HepG2 (cell line): ENCODE data around the gene OR2T2. TPM values are rescaled to one million over a fixed set of nuclear protein-coding genes. Genes with fewer than 3 reads are reported as not detected.
A peak's percentile ranks its signal among the peaks of the same experiment; 100 is the strongest.

Source experiments
- ATAC-seq: fragments of 200-7000 bp; cut with Tn5 transposase; 3 replicates; pipeline ENCODE4 v1.9.1; 2020; ENCODE audit warnings: mild to moderate bottlenecking, moderate library complexity
- BruUV-seq: library from RNA; stranded (reverse); fragments of 400-500 nt; replicated peaks from 2 replicates; lab custom pipeline; 2021; lab: Mats Ljungman, UMichigan
- CTCF ChIA-PET: fragments of 300-600 bp; formaldehyde crosslinking; extraction: SDS; loops from one replicate; lab custom pipeline; 2021; ENCODE audit warnings: low total read pairs, inconsistent platforms, low intra/inter-chr PET ratio; lab: Yijun Ruan, JAX
- POLR2A ChIA-PET: fragments of 350-600 bp; sonication (Branson Sonifier 250); formaldehyde crosslinking; loops from one replicate; lab custom pipeline; 2020; ENCODE audit warnings: antibody characterized with exemption, inconsistent platforms; lab: Yijun Ruan, JAX
- DNase-seq: peaks from one replicate; pipeline ENCODE4 v3.0.0-alpha.2; 2015; ENCODE audit warnings: low spot score
- FAIRE-seq: peaks from 3 replicates; lab custom pipeline; 2011; peaks lifted over from hg19 to GRCh38; lab: Jason Lieb, UNC
- H2AFZ ChIP-seq: one replicate; pipeline ENCODE4 v1.6.1; 2011; ENCODE audit warnings: low read length, inconsistent platforms
- H3K27ac ChIP-seq: fragments of 300-600 bp; 3 replicates; pipeline ENCODE4 v1.8.0; 2011; ENCODE audit warnings: mixed run types, mild to moderate bottlenecking, mixed read lengths, low read length, inconsistent platforms; ENCODE audit not compliant: insufficient read depth; ENCODE audit errors: extremely low read length
- H3K27me3 ChIP-seq, 2 experiments: fragments of 200-600 bp in 1 of 2; 2 replicates in 1 of 2; 3 replicates in 1 of 2; pipeline versions ENCODE4 v1.6.0 to v1.8.0; 2011; ENCODE audit warnings: low read length in 2 of 2, mild to moderate bottlenecking in 2 of 2, moderate library complexity in 2 of 2, inconsistent platforms in 1 of 2; ENCODE audit not compliant: insufficient read depth in 2 of 2, control insufficient read depth in 1 of 2
- H3K36me3 ChIP-seq, 2 experiments: fragments of 200-600 bp in 1 of 2; replicated peaks in 1 of 2; 2 replicates in 1 of 2; 3 replicates in 1 of 2; pipeline versions ENCODE4 v1.5.1 to v1.8.0; 2011; ENCODE audit warnings: low read length in 2 of 2, inconsistent platforms in 1 of 2; ENCODE audit not compliant: insufficient read depth in 2 of 2, control insufficient read depth in 1 of 2
- H3K4me1 ChIP-seq: 2 replicates; pipeline ENCODE4 v1.5.1; 2012; ENCODE audit warnings: low read length, inconsistent platforms; ENCODE audit not compliant: insufficient read depth
- H3K4me2 ChIP-seq: 2 replicates; pipeline ENCODE4 v1.6.0; 2011; ENCODE audit warnings: low read depth, low read length, inconsistent platforms
- H3K4me3 ChIP-seq, 3 experiments: fragments of 200-600 bp in 1 of 3; sonication (generic), shearing (Covaris generic) in 1 of 3; replicated peaks in 1 of 3; 2 replicates each; pipeline ENCODE4 v1.5.1; 2011 to 2016; ENCODE audit warnings: low read length in 3 of 3, inconsistent platforms in 2 of 3, low read depth in 2 of 3, mild to moderate bottlenecking in 2 of 3, control low read depth in 1 of 3, mixed read lengths in 1 of 3; ENCODE audit not compliant: insufficient read depth in 1 of 3
- H3K79me2 ChIP-seq: one replicate; pipeline ENCODE4 v1.6.1; 2011; ENCODE audit warnings: low read length, inconsistent platforms; ENCODE audit not compliant: insufficient read depth
- H3K9ac ChIP-seq: 2 replicates; pipeline ENCODE4 v1.6.0; 2011; ENCODE audit warnings: mild to moderate bottlenecking, low read depth, low read length, inconsistent platforms; ENCODE audit not compliant: insufficient read depth
- H3K9me3 ChIP-seq: 2 replicates; pipeline ENCODE4 v1.5.1; 2012; ENCODE audit warnings: mild to moderate bottlenecking, low read length
- H4K20me1 ChIP-seq: 2 replicates; pipeline ENCODE4 v1.6.0; 2011; ENCODE audit warnings: inconsistent platforms, mild to moderate bottlenecking, low read length, moderate library complexity; ENCODE audit not compliant: insufficient read depth
- ARHGAP35 ChIP-seq: sonication (generic); formaldehyde crosslinking; IDR thresholded peaks from 2 replicates; pipeline ENCODE4 v1.9.0; 2022; ENCODE audit warnings: mild to moderate bottlenecking, inconsistent platforms, moderate library complexity, missing genetic modification reagents, borderline replicate concordance
- JUN ChIP-seq: sonication (generic); formaldehyde crosslinking; IDR thresholded peaks from 2 replicates; pipeline ENCODE4 v1.4.0; 2020; ENCODE audit warnings: mild to moderate bottlenecking, missing genetic modification reagents
- NCOA5 ChIP-seq: sonication (generic); formaldehyde crosslinking; IDR thresholded peaks from 2 replicates; pipeline ENCODE4 v1.4.0; 2020; ENCODE audit warnings: missing genetic modification reagents
- RFX5 ChIP-seq: IDR thresholded peaks from 2 replicates; pipeline ENCODE4 v1.6.1; 2011; ENCODE audit warnings: low read depth, low read length, improper control_type of control experiment
- ZMYM2 ChIP-seq: sonication (generic); formaldehyde crosslinking; IDR thresholded peaks from 2 replicates; pipeline ENCODE4 v1.8.0; 2022; ENCODE audit warnings: mild to moderate bottlenecking, missing genetic modification reagents
- ZNF234 ChIP-seq: sonication (generic); formaldehyde crosslinking; conservative IDR thresholded peaks from 2 replicates; pipeline ENCODE4 v1.5.1; 2020; ENCODE audit warnings: mild to moderate bottlenecking, missing genetic modification reagents
- ZNF251 ChIP-seq: sonication (generic); formaldehyde crosslinking; IDR thresholded peaks from 2 replicates; pipeline ENCODE4 v1.9.0; 2021; ENCODE audit warnings: mild to moderate bottlenecking, missing genetic modification reagents
- ZNF292 ChIP-seq: sonication (generic); formaldehyde crosslinking; IDR thresholded peaks from 2 replicates; pipeline ENCODE4 v1.8.1; 2022; ENCODE audit warnings: mild to moderate bottlenecking, low read depth, missing genetic modification reagents, borderline replicate concordance
- ZNF878 ChIP-seq: sonication (generic); formaldehyde crosslinking; IDR thresholded peaks from 2 replicates; pipeline ENCODE4 v1.8.1; 2023; ENCODE audit warnings: mild to moderate bottlenecking, missing genetic modification reagents, moderate library complexity
- WGBS: methylation state at CpG from one replicate; pipeline ENCODE4 v1.1.6; 2017; ENCODE audit warnings: low lambda C conversion rate; 5-methylcytosine and 5-hydroxymethylcytosine counted together
- in situ Hi-C: cut with HindIII; loops from 2 replicates; pipeline ENCODE4 v1.10.0; 2017; ENCODE audit warnings: low pct_unique_long_range_greater_than_20kb; ENCODE audit not compliant: extremely low pct_ligation_motif_present
- intact Hi-C: fragments of 100-400 bp; cut with micrococcal nuclease; formaldehyde crosslinking; loops from one replicate; pipeline ENCODE4 v1.10.0; 2022; ENCODE audit not compliant: unreplicated experiment
- polyA plus RNA-seq, 8 experiments: library from polyadenylated mRNA; depleted of rRNA in 3 of 8; stranded (reverse) in 7 of 8; unstranded in 1 of 8; fragments of >200 nt; fragmentation: Illumina TruSeq in 4 of 8; extraction: Trizol in 4 of 8; gene quantifications; 2 replicates each; pipeline versions ENCODE4 v1.2.1 to v1.2.3, GENCODE V29; 2011 to 2016; ENCODE audit warnings: low read depth in 4 of 8, missing spikeins in 1 of 8, mixed read lengths in 1 of 8; ENCODE audit not compliant: insufficient read depth in 1 of 8
- total RNA-seq, 5 experiments: library from RNA; depleted of rRNA; stranded (reverse); fragments of >200 nt; fragmentation: Illumina TruSeq; extraction: Trizol; gene quantifications; 2 replicates each; pipeline ENCODE4 v1.2.3, GENCODE V29; 2016; ENCODE audit warnings: low read depth in 1 of 5
- TF ChIP-seq, protein P1 (sequence below): sonication (generic); formaldehyde crosslinking; IDR thresholded peaks from 2 replicates; pipeline ENCODE4 v1.4.0; 2020; ENCODE audit warnings: missing genetic modification reagents
- TF ChIP-seq, protein P2 (sequence below): sonication (generic); formaldehyde crosslinking; IDR thresholded peaks from 2 replicates; pipeline ENCODE4; 2020; ENCODE audit warnings: missing genetic modification reagents, mild to moderate bottlenecking, borderline replicate concordance
- TF ChIP-seq, protein P3 (sequence below): conservative IDR thresholded peaks from 2 replicates; pipeline ENCODE4 v1.6.1; 2018; ENCODE audit warnings: missing genetic modification reagents

Gene OR2T2
- total and polyA plus RNA-seq, 2 of the 13 experiments (the other 11 are each of a cell fraction or from before 2014, with no cell fraction given) = not detected

DNA sequence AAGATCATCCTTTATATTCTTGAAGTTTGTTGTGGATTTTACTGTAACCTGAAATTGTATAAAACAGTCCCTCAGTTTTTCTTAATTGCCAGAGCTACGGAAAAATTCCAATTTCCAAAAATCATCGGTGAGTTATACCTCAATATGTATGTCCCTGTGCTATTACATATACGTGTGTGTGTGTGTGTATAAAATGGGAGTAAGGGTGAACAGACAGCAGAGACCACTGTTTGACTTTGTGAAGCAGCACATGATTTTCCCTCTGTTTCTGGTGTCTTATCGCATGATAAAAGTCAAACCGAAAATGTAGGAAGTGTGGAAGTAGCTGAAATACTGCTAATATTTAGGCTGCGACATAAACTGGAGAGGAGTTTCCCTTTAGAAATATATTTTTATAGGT, 41.4 kb upstream of the OR2T2 start:
- Histone ChIP-seq H3K36me3 (no peaks in the 10 kb centered on the region), H3K4me3 (no peak overlapping the region), H3K79me2 (no peaks in the 10 kb centered on the region), H3K4me1 (no peaks in the 10 kb centered on the region), H3K27me3 (no peaks in the 10 kb centered on the region), H4K20me1 (no peaks in the 10 kb centered on the region), H3K4me2 (no peak overlapping the region), H3K27ac (no peak overlapping the region), H3K9me3 (peaks cover 23% of the 10 kb centered on the region), H3K9ac (no peak overlapping the region), H2AFZ (no peak overlapping the region)
- ChIA-PET POLR2A (no interaction called here), CTCF (interaction anchor here (1.1 kb wide), 1 partner anchor 403 kb away, joined by 3 read pairs; no protein-coding TSS in a partner anchor)
- BruUV-seq = no TSS peak
- ATAC-seq (no peak), DNase-seq (no peak), FAIRE-seq (peak; percentile 72)
- 66% methylated on average over 6 of the region's 6 CpGs for WGBS
- in situ Hi-C loops = no loop called here
- intact Hi-C loops = no loop called here
- no peak for TF ChIP-seq ZMYM2 (CRISPR knock-in tag)
- TF ChIP-seq, protein P1, sequence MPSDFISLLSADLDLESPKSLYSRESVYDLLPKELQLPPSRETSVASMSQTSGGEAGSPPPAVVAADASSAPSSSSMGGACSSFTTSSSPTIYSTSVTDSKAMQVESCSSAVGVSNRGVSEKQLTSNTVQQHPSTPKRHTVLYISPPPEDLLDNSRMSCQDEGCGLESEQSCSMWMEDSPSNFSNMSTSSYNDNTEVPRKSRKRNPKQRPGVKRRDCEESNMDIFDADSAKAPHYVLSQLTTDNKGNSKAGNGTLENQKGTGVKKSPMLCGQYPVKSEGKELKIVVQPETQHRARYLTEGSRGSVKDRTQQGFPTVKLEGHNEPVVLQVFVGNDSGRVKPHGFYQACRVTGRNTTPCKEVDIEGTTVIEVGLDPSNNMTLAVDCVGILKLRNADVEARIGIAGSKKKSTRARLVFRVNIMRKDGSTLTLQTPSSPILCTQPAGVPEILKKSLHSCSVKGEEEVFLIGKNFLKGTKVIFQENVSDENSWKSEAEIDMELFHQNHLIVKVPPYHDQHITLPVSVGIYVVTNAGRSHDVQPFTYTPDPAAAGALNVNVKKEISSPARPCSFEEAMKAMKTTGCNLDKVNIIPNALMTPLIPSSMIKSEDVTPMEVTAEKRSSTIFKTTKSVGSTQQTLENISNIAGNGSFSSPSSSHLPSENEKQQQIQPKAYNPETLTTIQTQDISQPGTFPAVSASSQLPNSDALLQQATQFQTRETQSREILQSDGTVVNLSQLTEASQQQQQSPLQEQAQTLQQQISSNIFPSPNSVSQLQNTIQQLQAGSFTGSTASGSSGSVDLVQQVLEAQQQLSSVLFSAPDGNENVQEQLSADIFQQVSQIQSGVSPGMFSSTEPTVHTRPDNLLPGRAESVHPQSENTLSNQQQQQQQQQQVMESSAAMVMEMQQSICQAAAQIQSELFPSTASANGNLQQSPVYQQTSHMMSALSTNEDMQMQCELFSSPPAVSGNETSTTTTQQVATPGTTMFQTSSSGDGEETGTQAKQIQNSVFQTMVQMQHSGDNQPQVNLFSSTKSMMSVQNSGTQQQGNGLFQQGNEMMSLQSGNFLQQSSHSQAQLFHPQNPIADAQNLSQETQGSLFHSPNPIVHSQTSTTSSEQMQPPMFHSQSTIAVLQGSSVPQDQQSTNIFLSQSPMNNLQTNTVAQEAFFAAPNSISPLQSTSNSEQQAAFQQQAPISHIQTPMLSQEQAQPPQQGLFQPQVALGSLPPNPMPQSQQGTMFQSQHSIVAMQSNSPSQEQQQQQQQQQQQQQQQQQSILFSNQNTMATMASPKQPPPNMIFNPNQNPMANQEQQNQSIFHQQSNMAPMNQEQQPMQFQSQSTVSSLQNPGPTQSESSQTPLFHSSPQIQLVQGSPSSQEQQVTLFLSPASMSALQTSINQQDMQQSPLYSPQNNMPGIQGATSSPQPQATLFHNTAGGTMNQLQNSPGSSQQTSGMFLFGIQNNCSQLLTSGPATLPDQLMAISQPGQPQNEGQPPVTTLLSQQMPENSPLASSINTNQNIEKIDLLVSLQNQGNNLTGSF = no peak
- TF ChIP-seq, protein P2, sequence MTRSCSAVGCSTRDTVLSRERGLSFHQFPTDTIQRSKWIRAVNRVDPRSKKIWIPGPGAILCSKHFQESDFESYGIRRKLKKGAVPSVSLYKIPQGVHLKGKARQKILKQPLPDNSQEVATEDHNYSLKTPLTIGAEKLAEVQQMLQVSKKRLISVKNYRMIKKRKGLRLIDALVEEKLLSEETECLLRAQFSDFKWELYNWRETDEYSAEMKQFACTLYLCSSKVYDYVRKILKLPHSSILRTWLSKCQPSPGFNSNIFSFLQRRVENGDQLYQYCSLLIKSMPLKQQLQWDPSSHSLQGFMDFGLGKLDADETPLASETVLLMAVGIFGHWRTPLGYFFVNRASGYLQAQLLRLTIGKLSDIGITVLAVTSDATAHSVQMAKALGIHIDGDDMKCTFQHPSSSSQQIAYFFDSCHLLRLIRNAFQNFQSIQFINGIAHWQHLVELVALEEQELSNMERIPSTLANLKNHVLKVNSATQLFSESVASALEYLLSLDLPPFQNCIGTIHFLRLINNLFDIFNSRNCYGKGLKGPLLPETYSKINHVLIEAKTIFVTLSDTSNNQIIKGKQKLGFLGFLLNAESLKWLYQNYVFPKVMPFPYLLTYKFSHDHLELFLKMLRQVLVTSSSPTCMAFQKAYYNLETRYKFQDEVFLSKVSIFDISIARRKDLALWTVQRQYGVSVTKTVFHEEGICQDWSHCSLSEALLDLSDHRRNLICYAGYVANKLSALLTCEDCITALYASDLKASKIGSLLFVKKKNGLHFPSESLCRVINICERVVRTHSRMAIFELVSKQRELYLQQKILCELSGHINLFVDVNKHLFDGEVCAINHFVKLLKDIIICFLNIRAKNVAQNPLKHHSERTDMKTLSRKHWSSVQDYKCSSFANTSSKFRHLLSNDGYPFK = no peak
- TF ChIP-seq ZNF234 (CRISPR knock-in tag) = no peak
- TF ChIP-seq ZNF292 (CRISPR knock-in tag) = no peak
- TF ChIP-seq ARHGAP35 (CRISPR knock-in tag) = no peak
- no peak for TF ChIP-seq JUN
- no peak for TF ChIP-seq ZNF878
- TF ChIP-seq NCOA5 = no peak
- TF ChIP-seq ZNF251 (CRISPR knock-in tag) = no peak
- no peak for TF ChIP-seq RFX5
- TF ChIP-seq, protein P3, sequence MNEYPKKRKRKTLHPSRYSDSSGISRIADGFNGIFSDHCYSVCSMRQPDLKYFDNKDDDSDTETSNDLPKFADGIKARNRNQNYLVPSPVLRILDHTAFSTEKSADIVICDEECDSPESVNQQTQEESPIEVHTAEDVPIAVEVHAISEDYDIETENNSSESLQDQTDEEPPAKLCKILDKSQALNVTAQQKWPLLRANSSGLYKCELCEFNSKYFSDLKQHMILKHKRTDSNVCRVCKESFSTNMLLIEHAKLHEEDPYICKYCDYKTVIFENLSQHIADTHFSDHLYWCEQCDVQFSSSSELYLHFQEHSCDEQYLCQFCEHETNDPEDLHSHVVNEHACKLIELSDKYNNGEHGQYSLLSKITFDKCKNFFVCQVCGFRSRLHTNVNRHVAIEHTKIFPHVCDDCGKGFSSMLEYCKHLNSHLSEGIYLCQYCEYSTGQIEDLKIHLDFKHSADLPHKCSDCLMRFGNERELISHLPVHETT (CRISPR knock-in tag) = no peak
